Epithelial cell of proximal tubule (primary cell): ENCODE measurements around the gene MAMDC2. TPM values are rescaled to one million over a fixed set of nuclear protein-coding genes. Genes with fewer than 3 reads are reported as not detected.
"Not testable (repeated sequence)": the region's sequence is repeated elsewhere in the genome, so short reads cannot be mapped to it uniquely, and the experiment has no call there.

Source experiments
- DNase-seq: peaks from one replicate; pipeline ENCODE4 v3.0.0-alpha.2; 2011; ENCODE audit warnings: low read depth
- H3K4me3 ChIP-seq: 2 replicates; pipeline ENCODE4 v1.5.1; 2011; ENCODE audit warnings: low read depth, mild to moderate bottlenecking, low read length
- CTCF ChIP-seq: conservative IDR thresholded peaks from 2 replicates; pipeline ENCODE4 v1.5.1; 2012; ENCODE audit warnings: low read depth, mild to moderate bottlenecking, low read length
- total RNA-seq: library from RNA; depleted of rRNA; stranded (reverse); fragments of >200 nt; gene quantifications from 2 replicates; pipeline ENCODE4 v1.2.3, GENCODE V29; 2015

MAMDC2 gene
- total RNA-seq, 1 donor from 2014 or later: 5.5 TPM

GRCh38 chr9:70197216-70198044, 153.8 kb downstream of the MAMDC2 start:
- TF ChIP-seq CTCF: no peak
- H3K4me3 ChIP-seq: no peak overlapping the region
- DNase-seq: no peak

- H3K4me3 ChIP-seq, DNase-seq: not testable (repeated sequence)
Measured at GRCh38 chr9:70204743-70205142, 161.1 kb downstream of the MAMDC2 start.

- DNase-seq: no peak
- TF ChIP-seq CTCF: no peak
- H3K4me3 ChIP-seq: no peak overlapping the region
Measured at GRCh38 chr9:70205366-70206020, 161.8 kb downstream of the MAMDC2 start.

GRCh38 chr9:70217029-70217428, 173.4 kb downstream of the MAMDC2 start:
- H3K4me3 ChIP-seq: no peak overlapping the region
- no peak for TF ChIP-seq CTCF
- no peak for DNase-seq

GRCh38 chr9:70218767-70219166, 175.1 kb downstream of the MAMDC2 start:
- H3K4me3 ChIP-seq: no peak overlapping the region
- TF ChIP-seq CTCF: no peak
- DNase-seq: no peak

- no peak for DNase-seq
- TF ChIP-seq CTCF: no peak
- H3K4me3 ChIP-seq: no peak overlapping the region
Measured at GRCh38 chr9:70220216-70220615, 176.6 kb downstream of the MAMDC2 start.

- no peak overlapping the region for H3K4me3 ChIP-seq
- DNase-seq: no peak
- no peak for TF ChIP-seq CTCF
Measured at GRCh38 chr9:70222354-70222753, 178.7 kb downstream of the MAMDC2 start.
